ENCODE data around the gene GDA.
A peak's percentile ranks its signal among the peaks of the same experiment; 100 is the strongest.
"Not testable (repeated sequence)": the region's sequence is repeated elsewhere in the genome, so short reads cannot be mapped to it uniquely, and the experiment has no call there.

The GDA gene

DNA sequence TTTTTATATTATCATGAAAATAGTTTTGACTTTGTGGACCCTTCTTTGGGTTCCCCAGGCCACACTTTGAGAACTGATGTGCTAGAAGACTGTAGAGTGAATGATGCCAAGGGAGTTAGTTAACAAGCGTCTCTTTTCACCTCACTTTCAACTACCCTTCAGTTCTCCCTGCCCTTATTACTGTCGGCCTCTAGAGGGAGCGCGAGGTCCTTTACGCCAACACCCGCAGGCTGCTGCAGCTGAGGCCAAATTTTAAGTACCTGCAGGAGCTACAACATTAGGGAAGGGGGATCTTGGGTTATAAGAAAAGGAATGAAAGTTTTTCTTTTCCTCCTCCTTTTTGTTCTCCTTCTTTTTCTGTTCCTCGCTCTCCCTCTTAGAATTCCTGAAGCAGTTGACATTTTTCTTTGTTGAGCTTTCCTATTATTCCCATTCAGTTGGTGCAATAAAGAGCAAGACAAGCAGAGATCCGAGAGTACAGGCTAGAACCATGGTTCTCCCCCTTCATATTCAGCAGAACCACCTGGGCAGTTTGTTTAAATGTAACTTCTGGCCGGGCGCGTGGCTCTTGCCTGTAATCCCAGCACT lies 131.8 kb downstream of the GDA start:
- peak; percentile 63 for DNase-seq (ENCODE audit: low read depth)

DNA sequence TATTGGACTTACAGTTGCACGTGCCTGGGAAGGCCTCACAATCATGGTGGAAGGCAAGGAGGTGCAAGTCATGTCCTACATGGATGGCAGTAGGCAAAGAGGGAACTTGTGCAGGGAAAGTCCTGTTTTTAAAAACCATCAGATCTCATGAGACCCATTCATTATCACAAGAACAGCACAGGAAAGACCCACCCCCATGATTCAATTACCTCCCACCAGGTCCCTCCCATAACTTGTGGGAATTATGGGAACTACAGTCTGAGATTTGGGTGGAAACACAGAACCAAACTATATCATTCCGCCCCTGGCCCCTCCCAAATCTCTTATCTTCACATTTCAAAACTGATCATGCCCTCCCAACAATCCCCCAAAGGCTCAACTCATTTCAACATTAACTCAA lies 140.2 kb downstream of the GDA start:
- no peak for DNase-seq (ENCODE audit: low read depth)

DNA sequence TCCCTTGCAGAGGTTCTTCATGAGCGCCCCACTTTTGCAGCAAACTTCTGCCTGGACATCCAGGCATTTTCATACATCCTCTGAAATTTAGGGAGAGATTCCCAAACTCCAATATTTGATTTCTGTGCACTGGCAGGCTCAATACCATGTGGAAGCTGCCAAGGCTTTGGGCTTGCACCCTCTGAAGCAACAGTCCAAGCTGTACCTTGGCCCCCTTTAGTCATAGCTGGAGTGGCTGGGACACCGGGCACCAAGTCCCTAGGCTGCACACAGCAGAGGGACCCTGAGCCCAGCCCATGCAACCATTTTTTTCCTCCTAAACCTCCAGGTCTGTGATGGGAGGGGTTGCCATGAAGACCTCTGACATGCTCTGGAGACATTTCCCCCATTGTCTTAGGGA lies 141.1 kb downstream of the GDA start:
- no peak for DNase-seq (ENCODE audit: low read depth)

DNA sequence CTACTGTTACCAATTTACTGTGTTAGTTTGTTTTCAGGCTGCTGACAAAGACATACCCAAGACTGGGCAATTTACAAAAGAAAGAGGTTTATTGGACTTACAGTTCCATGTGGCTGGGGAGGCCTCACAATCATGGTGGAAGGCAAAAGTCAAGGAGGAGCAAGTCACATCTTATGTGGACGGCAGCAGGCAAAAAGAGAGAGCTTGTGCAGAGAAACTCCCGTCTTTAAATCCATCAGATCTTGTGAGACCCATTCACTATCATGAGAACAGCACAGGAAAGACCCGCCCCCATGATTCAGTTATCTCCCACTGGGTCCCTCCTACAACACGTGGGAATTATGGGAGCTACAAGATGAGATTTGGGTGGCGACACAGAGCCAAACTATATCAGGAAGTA lies 142.3 kb downstream of the GDA start:
- not testable (repeated sequence) for DNase-seq (ENCODE audit: low read depth)

DNA sequence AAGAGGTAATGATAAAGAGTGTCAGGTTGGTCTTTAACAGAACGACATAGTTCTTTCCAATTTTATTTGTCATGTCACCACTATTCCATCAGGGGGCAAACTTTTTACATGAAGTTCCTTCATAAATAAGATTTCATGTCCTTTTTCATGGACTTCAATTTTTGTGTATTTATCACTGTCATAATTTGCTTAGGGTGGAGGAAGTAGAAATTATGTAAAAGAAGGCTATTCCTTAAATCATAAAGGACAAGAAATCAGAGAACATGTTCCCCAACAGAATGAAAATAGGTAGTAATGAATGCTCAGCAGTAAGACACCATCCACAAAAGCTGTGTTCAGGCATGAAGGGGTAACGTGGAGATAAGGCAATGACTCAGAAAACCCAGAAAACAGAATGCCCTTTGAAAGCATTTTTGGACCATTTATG lies 143.0 kb downstream of the GDA start:
- peak; percentile 39 for DNase-seq (ENCODE audit: low read depth)

DNA sequence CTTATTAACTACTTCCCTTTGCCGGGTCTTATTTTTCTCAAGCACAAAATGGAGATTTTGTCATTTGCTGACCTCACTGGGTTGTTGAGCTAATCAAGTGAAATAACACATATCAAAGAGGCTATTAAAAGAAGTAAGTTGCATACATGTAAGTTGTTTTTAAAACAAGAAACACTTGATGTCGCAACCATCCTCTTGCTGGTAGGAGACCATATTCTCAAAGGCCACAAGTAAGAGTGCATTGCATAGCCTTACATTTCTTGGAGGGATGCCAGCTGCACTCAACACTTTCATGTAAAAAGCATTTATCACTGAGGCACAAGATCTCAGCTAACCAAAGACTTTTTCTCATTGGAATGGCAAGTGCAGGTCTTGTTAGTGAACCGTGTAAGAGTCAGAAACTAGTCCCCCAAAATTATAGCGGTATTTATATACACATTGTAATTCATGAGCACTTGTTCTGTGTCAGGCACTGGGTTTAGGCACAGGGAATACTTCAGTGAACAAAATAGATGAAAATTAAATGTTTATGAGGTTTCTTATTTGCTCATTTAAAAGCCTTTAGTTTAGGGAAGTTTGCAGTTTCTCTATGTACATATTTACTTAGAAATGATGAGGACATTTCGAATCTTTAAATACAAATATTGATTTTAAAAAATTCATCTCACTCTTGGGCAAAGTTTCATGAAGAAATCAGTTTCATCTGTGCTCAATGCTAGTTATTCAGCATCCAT lies 143.8 kb downstream of the GDA start:
- peak; percentile 91 for DNase-seq (ENCODE audit: low read depth)

DNA sequence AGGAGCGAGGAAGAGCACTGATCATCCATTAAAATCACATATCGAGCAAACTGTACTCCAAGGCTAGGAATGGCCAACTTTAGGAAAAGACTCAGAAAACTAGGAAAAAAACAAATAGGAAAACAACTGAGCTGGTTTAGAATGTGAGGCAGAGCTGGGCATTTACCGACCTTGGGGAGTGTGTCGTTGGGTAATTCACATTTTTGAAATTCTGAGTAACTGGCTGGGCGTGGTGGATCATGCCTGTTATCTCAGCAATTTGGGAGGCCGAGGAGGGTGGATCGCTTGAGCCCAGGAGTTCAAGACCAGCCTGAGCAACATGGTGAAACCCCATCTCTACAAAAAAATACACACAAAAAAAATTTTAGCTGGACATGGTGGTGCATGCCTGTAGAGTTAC lies 145.7 kb downstream of the GDA start:
- DNase-seq (ENCODE audit: low read depth), result no peak

DNA sequence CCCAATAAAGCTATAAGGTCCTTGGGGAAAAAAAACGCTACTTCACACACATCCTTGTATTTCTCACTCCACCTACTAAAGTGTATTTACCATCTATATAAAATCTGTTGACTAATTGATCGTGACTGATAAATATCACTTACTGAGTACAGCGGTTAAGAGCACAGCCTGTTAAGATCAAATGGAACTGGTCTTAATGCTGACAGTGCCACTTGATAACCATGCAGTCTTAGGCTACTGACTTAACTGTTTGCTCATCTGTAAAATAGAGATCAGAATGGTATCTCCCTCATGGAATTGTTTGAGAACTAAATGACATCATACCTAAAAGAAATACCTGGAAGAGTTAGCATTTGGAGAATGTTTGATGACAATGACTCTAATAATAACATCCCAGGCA lies 148.3 kb downstream of the GDA start:
- DNase-seq (ENCODE audit: low read depth), result no peak

DNA sequence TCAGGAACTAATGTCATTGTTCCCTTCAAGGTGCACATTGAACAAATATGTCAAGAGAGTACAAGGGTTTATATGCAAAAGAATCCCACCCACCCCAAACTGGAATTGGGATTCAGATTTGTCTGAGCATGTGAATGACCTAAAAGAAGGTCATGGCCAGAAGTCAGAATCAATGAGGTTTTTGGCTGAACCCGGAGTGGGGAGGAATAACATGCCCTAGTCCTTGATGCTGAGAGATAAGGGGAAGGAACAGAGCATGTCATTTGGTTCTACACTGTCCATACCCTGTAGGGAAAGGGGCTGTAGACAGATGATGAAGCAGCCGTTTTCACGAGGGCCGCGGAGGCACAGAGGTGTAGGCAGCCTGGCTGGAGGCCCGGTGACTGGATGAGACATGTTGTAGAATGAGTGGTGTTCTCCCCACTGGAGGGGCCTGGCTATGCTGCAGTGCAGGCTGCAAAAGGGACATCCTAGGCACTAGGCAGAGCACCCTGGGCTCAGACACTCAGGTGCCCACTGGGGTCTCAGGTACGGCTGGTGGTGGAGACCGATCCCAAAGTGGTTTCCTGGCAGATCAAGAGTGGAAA lies 149.9 kb downstream of the GDA start:
- DNase-seq (ENCODE audit: low read depth), result no peak

DNA sequence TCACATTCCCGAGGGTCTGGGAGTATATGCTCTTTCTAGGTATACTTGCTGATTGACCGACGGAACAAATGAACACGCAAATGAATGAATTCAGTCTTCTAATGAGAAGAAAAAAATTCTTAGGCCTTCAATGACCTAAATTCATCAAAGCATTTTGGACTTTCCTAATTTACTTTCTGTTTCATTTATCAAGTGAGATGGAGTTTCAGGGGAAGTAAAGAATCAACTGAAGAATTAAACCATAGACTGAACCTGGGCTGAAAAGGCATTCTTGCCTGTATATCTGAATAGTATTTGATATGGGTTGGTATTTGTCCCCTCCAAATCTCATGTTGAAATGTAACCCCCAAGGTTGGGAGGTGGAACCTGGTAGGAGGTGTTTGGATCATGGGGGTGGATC lies 151.6 kb downstream of the GDA start:
- no peak for DNase-seq (ENCODE audit: low read depth)

Measured in fibroblast of the conjunctiva (primary cell).